ENCODE measurements around the gene KLHL10. TPM values are rescaled to one million over a fixed set of nuclear protein-coding genes. Genes with fewer than 3 reads are reported as not detected.

KLHL10 gene
- total and polyA plus RNA-seq, 9 of the 15 experiments (the other 6 are each of a cell fraction or from before 2014, with no cell fraction given) = 0.06 to 0.56 (median 0.12) TPM; not detected in 5

- no peak for FAIRE-seq
- H3K9me3 ChIP-seq (replicated peaks; ENCODE audit: control insufficient read depth, insufficient read depth, low read depth, low read length) = no peaks in the 10 kb centered on the region
- no peak for DNase-seq (ENCODE audit: extremely low read depth in 1 of 4, low spot score in 3 of 4)
- H4K20me1 ChIP-seq (replicated peaks; ENCODE audit: control insufficient read depth, insufficient read depth, low read length) = no peaks in the 10 kb centered on the region
- H3K27me3 ChIP-seq (ENCODE audit: control insufficient read depth in 2 of 2, insufficient read depth in 2 of 2, low read length in 2 of 2) = no peaks in the 10 kb centered on the region
- H3K36me3 ChIP-seq (ENCODE audit: control insufficient read depth, insufficient read depth, low read length) = peaks cover 91% of the 10 kb centered on the region; the same call in 2 of the 3 replicates
- no peaks in the 10 kb centered on the region for H3K9me1 ChIP-seq (ENCODE audit: control insufficient read depth, insufficient read depth, low read length)
- no peak overlapping the region for H3K4me3 ChIP-seq
- H3K27ac ChIP-seq (ENCODE audit: extremely low read depth, low read depth, low read length) = no peak overlapping the region
- POLR2A ChIA-PET = interaction anchor here (1.1 kb wide), 1 partner anchor 21 kb away, joined by 6 read pairs; no protein-coding TSS in a partner anchor
- no peak overlapping the region for H2AFZ ChIP-seq (ENCODE audit: low read depth, low read length)
- no peaks in the 10 kb centered on the region for H3K4me1 ChIP-seq (replicated peaks in 1 of 2; ENCODE audit: control insufficient read depth in 2 of 2, insufficient read depth in 2 of 2, low read length in 2 of 2)
- over 99% methylated on average over 7 of the region's 7 CpGs for WGBS (ENCODE audit: insufficient coverage, low coverage, missing lambda C conversion rate)
- no peak overlapping the region for H3K4me2 ChIP-seq (ENCODE audit: insufficient read depth, low read length)
- intact Hi-C loops (cut with micrococcal nuclease) = no loop called here
- no peak for ATAC-seq
- no peaks in the 10 kb centered on the region for H3K79me2 ChIP-seq (ENCODE audit: control insufficient read depth, insufficient read depth, low read length)
- in situ Hi-C loops (cut with MboI) = no loop called here
- no TSS peak for BruUV-seq (replicated peaks)
- CTCF ChIA-PET (ENCODE audit: low intra/inter-chr PET ratio) = no interaction called here
- H3K9ac ChIP-seq (ENCODE audit: insufficient read depth in 1 of 2, low read depth in 2 of 2, low read length in 2 of 2) = no peak overlapping the region
- TF ChIP-seq MYBL2 (IDR thresholded peaks at IDR 0.05; ENCODE audit: low read depth) (no peak), MYBL2 (CRISPR knock-in tag; IDR thresholded peaks at IDR 0.05; ENCODE audit: borderline replicate concordance) (no peak), THAP12 (CRISPR knock-in tag; IDR thresholded peaks at IDR 0.05) (no peak), LCOR (CRISPR knock-in tag; IDR thresholded peaks at IDR 0.05) (no peak), BDP1 (IDR thresholded peaks at IDR 0.05; ENCODE audit: insufficient read depth, insufficient read length) (no peak), SMC3 (conservative IDR thresholded peaks at IDR 0.05; ENCODE audit: insufficient read depth, low read depth, low read length) (no peak), DIDO1 (tag; IDR thresholded peaks at IDR 0.05; ENCODE audit: low read depth) (no peak), XRCC3 (IDR thresholded peaks at IDR 0.05) (no peak), SMAD1 (IDR thresholded peaks at IDR 0.05; ENCODE audit: low read depth, low read length, partially characterized antibody) (no peak), ZNF232 (CRISPR knock-in tag; IDR thresholded peaks at IDR 0.05) (no peak), HDGF (IDR thresholded peaks at IDR 0.05) (no peak), POLR2B (IDR thresholded peaks at IDR 0.05; ENCODE audit: low read depth, partially characterized antibody) (no peak), SREBF2 (CRISPR knock-in tag; IDR thresholded peaks at IDR 0.05) (no peak), SMAD2 (IDR thresholded peaks at IDR 0.05; ENCODE audit: low read depth, low read length) (no peak), ZBTB8A (IDR thresholded peaks at IDR 0.05; ENCODE audit: partially characterized antibody) (no peak), ID3 (CRISPR knock-in tag; IDR thresholded peaks at IDR 0.05) (no peak), ID3 (tag; IDR thresholded peaks at IDR 0.05) (no peak), PYGO2 (tag; IDR thresholded peaks at IDR 0.05) (no peak), MLLT1 (IDR thresholded peaks at IDR 0.05) (no peak)
These were observed 53.8 kb downstream of the KLHL10 start for GRCh38 chr17:41891135-41892020.

All from K562 (cell line).